SH-SY5Y (cell line): ENCODE measurements around the gene SMARCAL1.
A peak's percentile ranks its signal among the peaks of the same experiment; 100 is the strongest.

Source experiments
- GATA2 ChIP-seq: IDR thresholded peaks from 2 replicates; pipeline ENCODE4 v1.6.1; 2011; ENCODE audit warnings: mild to moderate bottlenecking, low read depth, low read length
- GATA3 ChIP-seq: IDR thresholded peaks from 2 replicates; pipeline ENCODE4 v1.6.1; 2011; ENCODE audit warnings: low read depth, mild to moderate bottlenecking, low read length, moderate library complexity

The SMARCAL1 gene

DNA sequence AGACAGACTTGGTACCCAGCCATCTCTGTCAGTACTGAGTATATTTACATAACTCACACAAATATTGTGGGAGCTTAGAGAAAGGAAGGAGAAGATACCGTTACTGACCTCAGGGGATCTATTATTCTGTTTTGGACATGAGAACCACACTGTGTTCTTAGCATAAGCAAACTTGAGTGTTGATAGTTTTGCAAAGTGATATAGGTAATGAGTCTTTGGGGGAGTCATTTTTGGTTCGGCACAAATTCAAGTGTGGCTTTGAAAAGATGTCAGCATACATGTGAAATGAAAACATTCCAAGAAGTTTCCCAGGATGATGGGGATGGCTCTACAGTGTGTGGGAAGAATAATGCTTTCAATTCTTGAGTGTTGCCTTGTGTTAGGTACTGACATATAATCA is 24.1 kb downstream of the SMARCAL1 start:
- no peak for TF ChIP-seq GATA2
- TF ChIP-seq GATA3, result no peak

DNA sequence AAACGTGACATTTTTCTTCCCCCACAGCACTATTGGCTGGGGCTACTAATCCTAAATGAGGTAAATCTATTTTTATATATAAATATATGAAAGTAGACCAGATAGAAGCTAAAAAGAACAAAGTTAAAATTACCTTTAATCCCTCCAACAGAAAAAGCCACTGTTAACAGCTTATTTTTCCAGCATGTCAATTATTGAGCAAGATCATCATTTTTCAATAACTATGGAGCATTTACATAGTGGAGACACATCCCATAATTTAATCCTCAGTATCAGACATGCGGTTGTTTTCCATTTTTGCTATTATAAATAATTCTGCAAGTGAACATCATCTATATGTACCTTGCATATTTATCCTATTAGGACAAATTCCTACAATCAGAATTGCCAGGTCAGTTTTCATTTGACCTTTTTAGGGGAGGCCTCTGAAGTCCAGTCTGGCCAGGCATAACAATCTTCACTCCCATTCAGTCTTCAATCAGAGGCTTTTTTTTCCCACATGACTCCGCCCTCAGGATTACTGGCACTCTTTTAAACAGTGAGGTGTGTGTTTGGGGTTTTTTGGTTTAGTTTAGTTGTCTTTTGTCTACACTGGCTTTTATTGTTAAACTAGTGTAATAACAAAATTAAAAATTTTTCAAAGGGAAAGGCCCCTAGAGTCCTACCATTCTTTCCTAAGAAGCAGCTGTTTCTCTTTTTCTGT is 29.2 kb downstream of the SMARCAL1 start:
- TF ChIP-seq GATA3 (no peak), GATA2 (no peak)

DNA sequence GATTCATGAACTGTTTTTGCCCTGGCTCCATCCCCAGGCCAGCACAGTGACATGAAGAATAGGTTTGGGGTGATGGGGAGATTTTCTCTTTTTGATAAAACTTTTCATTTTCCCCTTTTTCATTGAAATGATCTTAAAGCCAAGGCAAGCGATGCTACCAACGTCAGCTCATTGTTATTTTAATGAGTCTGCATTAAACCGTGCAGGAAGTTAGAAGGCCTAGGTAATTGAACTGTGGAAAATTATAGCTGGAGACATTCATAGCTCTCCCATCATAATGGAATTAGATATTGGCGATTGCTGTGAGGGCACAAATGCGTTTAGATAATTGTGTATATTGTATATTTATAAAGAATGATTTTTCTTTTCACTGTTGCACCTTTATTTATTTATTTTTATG is 33.2 kb downstream of the SMARCAL1 start:
- no peak for TF ChIP-seq GATA2
- no peak for TF ChIP-seq GATA3

DNA sequence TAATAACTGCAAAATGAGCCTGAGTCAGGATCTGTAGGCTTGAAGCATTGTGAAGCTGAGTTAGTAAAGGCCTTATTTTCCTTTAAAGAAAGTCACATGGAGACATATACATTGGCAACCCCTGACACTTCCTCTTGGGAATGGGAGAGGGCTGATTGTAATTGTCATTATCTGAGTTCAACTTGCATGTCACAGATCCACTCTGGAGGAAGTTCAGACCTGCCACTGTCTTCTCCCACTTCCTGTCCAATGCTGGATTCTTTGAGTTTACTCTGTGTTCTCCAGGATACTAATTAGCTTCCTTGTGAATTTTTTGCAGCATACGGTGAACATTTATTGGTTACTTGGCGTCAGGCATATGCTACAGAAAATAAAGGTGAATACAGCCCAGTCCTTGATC is 34.1 kb downstream of the SMARCAL1 start:
- no peak for TF ChIP-seq GATA3
- no peak for TF ChIP-seq GATA2

DNA sequence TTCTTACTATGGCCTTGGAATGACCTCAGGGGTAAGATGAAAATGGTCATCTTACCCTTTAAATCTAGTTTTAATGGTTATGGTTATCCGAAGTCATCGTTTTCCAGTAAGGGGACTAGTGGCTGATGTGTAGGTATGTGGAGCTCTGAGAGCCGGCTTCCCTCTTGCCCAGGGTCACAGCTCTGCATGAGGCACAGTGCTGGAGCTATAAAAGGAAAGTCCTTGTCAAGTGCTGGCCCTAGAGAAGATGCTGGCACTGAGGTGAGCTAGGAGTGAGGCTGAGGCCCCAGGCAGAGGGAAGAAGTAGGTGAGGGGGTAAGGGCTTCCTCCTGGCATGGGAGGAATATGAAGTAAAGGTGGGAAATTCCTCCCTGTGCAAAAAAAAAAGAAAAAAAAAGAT is 35.0 kb downstream of the SMARCAL1 start:
- no peak for TF ChIP-seq GATA2
- no peak for TF ChIP-seq GATA3

DNA sequence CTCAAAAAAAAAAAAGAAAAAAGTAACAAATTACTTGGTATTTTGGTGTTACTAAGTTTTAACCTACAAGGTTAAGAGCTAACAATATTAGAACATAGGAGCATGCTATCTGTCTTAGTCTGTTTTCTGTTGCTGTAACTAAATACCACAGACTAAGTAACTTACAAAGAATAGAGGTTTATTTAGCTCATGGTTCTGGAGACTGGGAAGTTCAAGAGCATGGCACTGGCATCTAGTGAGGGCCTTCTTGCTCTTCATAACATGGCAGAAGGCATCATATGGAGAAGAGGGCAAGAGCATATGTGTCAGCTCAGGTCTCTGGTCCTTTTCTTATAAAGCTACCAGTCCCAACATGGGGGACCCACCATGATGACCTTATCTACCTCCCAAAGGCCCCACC is 36.5 kb downstream of the SMARCAL1 start:
- TF ChIP-seq GATA2 (no peak), GATA3 (no peak)

DNA sequence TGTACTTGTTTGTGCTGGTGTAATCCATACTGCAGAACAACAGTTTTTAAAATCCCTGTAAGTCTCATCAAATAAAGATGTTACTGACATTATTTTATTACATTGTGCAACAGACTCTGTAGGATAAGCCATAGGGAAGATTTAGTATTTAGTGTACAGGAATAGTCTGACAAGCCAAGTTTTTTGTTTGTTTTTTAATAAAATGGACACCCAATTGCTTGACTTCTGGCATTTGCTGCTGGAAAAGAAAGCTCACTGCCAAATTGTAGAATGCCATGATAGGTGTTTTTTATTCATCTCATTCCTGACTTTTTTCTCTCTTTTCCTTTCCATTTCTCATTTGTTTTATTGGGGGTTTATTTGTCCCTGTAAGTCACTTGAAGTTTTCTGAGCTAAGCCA is 38.1 kb downstream of the SMARCAL1 start:
- no peak for TF ChIP-seq GATA3
- TF ChIP-seq GATA2, result no peak

DNA sequence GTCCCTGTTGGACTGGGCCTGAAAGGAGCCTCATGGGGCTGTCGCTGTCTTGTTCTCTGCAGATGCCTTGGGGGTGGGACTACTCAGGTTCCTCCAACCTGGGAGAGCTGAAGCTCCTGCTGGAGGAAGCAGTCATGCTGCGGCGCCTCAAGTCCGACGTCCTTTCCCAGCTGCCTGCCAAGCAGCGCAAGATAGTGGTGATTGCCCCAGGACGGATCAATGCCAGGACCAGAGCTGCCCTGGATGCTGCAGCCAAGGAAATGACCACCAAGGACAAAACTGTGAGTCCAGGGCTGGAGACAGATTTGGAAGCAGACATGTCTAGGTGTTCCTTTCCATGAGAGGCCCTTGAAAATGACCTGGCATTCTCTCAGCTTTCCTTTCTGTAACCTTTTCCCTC is 38.5 kb downstream of the SMARCAL1 start:
- TF ChIP-seq GATA3, result no peak
- no peak for TF ChIP-seq GATA2

DNA sequence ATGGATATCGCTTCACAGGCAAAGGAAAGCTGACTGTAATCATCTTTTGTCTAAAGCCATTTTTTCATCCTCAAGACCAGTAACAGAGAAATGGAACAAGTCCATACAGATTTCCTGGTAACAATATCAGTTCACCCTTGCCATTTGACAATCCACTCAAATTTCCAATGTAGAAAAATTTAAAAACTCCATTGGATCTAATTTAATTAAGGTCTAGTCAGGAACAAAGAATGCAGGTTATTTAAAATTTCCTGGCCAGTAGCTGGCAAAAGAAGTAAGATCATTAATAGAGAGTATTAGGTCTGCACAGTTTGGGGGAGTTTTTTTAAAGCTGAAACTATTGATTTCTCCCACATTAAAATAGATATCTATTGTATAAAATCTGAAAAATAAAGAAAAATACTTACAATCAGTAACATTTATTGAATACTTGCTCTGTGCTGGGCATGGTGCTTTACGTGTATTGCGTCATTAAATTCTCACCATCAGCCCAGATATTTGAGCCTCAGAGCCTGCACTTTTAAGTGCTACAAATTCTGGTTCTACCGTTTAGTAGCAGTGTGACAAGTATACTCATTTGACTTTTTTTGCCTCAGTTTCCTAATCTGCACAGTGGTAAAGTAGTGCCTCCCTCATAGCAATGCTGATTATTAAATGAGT is 41.8 kb downstream of the SMARCAL1 start:
- no peak for TF ChIP-seq GATA3
- no peak for TF ChIP-seq GATA2

DNA sequence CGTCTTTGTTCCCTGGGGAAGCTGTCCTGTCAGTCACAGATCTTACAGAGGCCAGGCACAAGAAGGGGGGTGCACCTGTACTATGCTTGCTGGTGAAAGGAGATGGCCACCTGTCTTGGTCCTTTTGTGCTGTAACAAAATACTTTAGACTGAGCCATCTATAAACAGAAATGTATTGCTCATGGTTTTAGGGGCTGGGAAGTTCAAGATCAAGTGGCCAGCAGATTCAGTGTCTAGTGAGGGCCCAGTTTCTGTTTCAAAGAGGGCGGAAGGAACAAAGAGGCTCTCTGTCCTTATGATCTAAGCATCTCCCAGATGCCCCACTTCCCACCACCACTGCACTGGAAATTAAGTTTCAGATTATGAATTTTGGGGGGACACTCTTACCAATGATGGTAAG is 50.9 kb downstream of the SMARCAL1 start:
- TF ChIP-seq GATA2 (no peak), GATA3 (no peak)

DNA sequence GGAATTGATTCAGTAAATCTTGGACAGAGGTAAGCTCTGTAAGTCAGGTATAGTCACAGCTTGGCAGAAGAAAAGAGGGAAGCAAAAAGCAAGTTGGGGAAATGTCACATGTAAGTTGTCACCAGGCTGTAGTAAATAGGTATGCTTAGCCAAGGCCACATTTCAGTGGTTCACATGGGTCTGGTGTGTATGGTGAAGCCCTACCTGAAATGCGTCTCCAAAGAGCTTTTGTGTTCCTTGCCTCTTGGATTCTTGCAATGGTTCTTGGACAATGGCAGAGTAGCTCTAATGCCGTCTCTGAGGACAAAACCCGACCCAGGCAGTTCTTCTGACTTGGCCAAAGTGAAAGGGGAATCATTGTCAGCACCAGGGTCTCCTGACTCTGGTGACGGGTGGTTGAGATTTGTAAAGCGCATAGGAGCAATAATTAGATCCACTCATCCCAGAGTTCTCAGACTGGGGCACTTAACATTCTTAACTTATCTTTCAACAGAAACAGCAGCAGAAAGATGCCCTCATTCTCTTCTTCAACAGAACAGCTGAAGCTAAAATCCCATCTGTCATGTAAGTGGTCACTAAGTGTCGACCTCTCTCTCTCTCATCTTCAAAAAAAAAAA is 51.9 kb downstream of the SMARCAL1 start:
- TF ChIP-seq GATA2, result no peak
- no peak for TF ChIP-seq GATA3

DNA sequence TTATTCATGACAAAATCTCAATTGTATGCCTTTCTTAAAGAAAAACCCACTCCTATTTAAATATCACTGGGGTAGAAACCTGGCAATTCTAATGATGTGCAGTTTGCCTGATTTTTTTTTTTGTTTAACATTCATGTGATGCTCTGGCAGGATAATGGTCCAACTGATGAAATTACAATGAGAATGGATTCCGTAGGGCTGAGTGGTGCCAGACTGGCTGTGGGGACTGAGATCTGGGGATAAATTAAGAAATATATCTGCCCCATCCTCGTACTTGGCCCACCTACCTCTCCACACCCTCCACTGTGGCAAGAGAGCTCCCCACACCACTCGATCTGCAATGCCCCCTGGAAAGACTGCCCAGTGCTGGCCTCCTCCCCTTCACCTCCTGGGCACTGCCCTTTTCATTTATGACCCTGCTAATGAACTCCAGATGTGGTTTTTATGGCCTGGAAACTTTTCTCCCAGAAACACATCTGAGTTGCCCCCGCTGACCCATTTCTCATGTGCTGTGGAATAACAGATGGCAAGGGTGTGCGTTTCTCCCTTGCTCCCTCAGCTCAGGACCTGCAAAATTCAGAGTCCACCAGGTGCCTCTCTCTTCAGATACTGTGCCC is 53.4 kb downstream of the SMARCAL1 start:
- peak; percentile 88 for TF ChIP-seq GATA2
- TF ChIP-seq GATA3, result 0 out of 2 replicates have a peak, but pooled peaks have one; percentile 58

DNA sequence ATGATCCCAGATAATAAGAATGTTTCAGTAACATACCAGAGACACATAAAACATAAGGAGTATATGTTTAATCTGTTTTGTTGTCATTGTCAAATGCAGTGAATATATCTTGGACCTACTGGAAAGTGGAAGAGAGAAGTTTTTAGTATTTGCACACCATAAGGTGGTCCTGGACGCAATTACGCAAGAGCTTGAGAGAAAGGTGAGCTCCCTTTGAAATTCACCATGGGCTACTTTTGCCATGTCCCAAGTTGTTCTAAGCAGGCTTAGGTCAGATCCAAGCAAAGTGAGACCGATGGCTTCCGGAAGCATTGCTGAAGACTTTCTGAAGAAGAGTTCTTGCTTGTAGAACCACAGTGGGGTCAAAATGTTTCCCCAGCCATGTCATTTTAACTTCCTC is 55.6 kb downstream of the SMARCAL1 start:
- TF ChIP-seq GATA2 (no peak), GATA3 (no peak)

DNA sequence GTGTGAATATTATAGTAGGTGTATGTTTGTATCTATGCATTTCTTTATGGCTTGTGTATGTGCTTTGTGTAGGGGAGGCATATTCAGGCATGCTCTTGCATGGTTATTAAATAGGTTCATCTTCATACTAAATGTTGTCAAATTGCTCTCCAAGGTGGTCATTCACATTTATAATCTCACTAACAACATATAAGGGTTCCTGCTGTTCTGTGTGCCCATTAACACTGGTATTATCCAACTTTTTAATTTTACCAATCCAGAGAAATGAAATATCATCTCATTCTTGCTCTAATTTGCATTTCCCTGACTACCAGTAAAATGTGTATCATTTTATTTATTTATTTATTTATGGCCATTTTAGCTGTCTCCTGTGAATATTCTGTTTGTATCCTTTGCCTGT is 57.4 kb downstream of the SMARCAL1 start:
- TF ChIP-seq GATA2 (no peak), GATA3 (no peak)
